HG02588 (cell line): ENCODE measurements around the gene KCTD16.

ENCODE experiments used
- ATAC-seq: cut with Tn5 transposase; IDR thresholded peaks from one replicate; pipeline ENCODE4 v1.9.1; 2021; ENCODE audit warnings: mild to moderate bottlenecking, moderate library complexity; ENCODE audit not compliant: unreplicated experiment

Gene KCTD16

GRCh38 chr5:144276034-144276822 lies 105.6 kb downstream of the KCTD16 start:
- no peak for ATAC-seq

DNA sequence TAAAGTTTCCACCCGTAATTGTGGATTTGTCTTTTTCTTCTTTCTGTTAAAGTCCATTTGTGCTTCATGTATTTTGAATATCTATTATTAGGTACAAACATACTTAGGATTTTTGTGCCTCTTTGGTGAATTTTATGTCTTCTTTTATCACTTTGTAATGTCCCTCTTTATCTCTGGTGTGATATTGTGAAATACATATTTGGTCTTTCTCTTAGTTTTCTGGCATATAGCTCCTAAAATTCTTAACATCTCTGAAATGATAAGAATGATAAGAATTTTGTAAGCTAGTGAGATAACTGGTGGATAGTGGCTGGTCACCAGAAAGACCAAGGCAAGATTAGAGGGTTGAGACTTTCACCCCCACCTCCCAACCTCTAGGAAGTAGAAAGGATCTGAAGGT lies 111.1 kb downstream of the KCTD16 start:
- ATAC-seq, result no peak

DNA sequence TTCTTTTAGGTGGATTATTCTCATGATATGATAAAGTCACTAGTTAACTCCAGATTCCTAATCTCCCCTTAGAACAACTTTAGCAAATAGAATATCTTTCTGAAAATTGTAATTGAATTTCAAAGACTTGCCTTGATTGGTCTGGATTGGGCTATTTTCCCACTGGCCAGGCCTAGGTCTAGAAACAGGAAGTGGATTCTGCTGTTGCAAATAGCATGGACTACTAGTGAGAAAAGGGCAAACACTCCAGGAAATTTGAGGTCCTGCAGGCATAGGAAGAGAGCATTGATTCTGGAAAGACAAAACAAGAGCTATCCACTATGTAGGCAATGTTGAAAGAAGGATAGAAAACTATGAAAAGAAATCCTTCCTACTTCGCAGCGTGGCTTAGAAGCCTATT lies 113.4 kb downstream of the KCTD16 start:
- no peak for ATAC-seq

DNA sequence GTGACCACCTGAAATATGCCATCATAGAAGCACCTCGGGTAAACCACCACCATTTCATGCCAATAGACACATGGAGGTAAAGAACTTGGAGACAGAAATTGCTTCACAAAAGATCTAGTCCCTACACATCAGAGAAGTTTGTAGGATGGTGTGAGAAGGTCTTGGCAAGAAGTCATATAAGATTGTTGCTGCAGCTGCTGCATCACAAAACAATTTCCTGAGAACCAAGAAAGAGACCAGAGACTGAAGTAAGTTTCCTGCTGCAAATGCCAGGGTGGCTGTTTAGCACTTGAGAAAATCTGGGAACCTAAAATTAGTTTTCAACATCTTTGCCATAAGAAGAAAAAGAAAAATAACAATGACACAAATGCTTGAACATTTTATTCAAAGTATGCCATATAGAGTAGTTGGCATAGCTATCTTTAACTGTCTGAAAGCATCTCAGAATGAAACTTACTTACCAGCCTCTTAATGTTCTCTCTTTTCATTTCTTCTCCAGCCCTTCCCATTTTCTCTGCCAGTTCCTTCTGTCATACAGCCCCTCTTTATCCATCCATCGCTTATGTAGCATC lies 114.3 kb downstream of the KCTD16 start:
- no peak for ATAC-seq

GRCh38 chr5:144289277-144289676 lies 118.6 kb downstream of the KCTD16 start:
- ATAC-seq, result no peak

GRCh38 chr5:144292029-144292428 lies 121.4 kb downstream of the KCTD16 start:
- no peak for ATAC-seq

DNA sequence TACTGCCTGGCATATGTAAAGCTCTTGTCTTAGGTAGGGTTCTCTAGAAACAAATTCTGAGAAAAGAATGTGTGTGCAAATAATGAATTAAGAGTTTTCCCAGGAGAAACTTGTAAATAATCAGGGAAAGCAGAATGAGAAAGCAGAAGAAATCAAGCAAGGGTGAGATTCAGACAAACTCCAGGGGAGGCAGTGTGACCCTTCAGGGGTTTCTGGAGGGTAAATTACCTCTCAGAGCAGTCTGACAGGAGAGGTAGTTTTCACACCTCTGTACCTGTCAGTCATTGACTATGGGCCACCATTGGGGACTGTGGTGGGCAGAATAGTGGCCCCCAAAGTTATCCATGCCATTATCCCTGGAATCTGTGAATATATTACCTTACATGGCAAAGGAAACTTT lies 124.6 kb downstream of the KCTD16 start:
- no peak for ATAC-seq

- ATAC-seq, result no peak
Measured at GRCh38 chr5:144297081-144297480, 126.4 kb downstream of the KCTD16 start.

- ATAC-seq, result no peak
Measured at GRCh38 chr5:144298658-144299057, 128.0 kb downstream of the KCTD16 start.

- no peak for ATAC-seq
Measured at GRCh38 chr5:144304688-144305087, 134.0 kb downstream of the KCTD16 start.

DNA sequence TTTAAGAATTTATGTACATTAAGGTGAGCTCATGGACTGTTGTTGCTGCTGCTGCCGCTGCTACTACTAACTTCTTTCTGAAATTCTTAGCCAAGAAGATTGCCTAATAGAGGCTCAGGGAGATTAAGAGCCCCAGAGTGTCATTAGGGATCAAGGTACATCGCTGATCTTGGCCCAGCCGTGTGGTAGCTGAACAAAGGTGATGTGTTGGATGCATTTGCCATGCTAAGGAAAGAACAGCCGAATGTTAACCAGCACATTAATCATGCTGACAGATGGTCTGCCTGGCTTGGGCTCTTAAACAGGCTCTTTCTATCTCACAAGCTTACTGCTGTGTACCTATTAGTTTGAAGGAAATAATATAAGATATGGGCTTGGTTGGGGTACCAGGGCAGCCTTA lies 137.1 kb downstream of the KCTD16 start:
- no peak for ATAC-seq

- no peak for ATAC-seq
Measured at GRCh38 chr5:144308174-144308573, 137.5 kb downstream of the KCTD16 start.

GRCh38 chr5:144308906-144309670 lies 138.4 kb downstream of the KCTD16 start:
- ATAC-seq, result no peak

GRCh38 chr5:144310621-144311020 lies 139.9 kb downstream of the KCTD16 start:
- no peak for ATAC-seq

DNA sequence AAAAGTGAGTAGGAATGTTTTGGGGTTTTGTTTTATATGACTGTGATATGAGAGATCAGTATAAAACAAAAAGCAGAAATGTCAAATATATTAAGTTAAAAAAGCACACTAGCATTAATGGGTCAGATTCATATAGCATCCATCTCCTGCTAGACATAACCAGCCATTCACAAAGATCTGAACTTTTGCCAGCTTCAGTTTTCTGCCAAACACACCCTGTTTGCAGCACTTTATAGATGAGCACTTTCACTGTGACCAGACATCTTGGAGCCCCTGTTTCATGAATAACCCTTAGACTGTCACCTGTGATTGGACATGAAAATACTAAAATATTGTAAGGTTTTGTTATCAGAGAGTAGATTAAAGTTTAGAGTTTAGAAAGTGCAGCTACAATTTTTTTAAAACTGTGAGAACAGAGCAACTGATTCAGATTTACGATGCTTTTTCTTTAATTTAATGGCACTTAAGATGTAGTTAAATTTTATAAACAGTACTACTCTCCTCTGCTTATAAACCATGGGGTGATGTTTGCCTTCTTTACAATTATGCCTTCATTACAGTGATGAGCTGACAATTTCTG lies 142.6 kb downstream of the KCTD16 start:
- ATAC-seq, result no peak

- ATAC-seq, result no peak
Measured at GRCh38 chr5:144315026-144315425, 144.4 kb downstream of the KCTD16 start.

DNA sequence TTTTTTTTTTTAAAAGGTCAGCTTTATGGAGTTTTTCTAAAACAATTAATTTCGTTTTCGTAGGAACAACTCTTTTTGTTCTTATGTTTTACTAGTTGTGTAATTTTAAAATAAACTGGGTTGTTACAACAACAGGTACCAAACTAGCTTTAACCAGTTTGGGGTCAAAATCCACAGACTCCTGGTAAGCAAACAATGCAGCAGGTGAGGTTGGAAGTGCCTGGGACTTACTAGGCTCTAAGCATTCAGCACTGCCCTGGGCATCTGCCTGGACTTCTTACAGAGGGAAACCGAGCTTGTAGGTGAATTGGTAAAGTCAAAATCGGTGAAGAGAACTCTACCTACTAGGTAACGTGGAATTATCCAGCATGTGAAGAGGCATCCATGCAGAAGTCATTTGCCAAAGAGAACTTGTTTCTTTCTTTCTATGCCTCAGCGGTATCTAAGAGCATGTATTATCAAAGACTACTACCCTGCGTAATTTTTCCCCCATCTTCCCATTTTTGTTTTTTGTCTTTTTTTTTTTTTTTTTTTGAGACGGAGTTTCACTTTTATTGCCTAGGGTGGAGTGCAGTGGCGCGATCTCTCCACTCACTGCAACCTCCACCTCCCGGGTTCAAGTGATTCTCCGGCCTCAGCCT lies 145.4 kb downstream of the KCTD16 start:
- ATAC-seq, result no peak

DNA sequence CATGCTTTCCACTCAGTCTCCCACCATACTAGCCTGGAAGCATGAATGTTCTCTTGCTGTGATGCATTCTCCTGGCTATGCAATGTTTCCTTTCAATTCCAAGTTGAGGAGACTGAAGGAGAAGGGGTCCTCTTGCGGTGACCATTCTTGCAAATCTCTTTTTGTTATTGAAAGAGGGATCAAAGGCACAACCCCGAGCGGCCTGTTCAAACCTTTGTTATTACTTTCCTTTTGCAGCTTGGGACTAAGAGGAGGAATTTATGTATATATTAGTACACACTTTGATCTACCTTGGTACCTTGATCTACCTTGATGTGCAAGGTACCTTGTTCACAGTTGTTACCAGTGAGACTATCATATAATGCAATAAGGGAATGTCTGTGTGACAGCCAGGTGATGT lies 147.3 kb downstream of the KCTD16 start:
- ATAC-seq, result no peak

GRCh38 chr5:144318460-144318859 lies 147.8 kb downstream of the KCTD16 start:
- no peak for ATAC-seq

- ATAC-seq, result no peak
Measured at GRCh38 chr5:144323181-144323580, 152.5 kb downstream of the KCTD16 start.

- no peak for ATAC-seq
Measured at GRCh38 chr5:144325532-144325931, 154.9 kb downstream of the KCTD16 start.
